ENCODE data around the gene MTERF4.
"Not testable (repeated sequence)": the region's sequence is repeated elsewhere in the genome, so short reads cannot be mapped to it uniquely, and the experiment has no call there.

Gene MTERF4

DNA sequence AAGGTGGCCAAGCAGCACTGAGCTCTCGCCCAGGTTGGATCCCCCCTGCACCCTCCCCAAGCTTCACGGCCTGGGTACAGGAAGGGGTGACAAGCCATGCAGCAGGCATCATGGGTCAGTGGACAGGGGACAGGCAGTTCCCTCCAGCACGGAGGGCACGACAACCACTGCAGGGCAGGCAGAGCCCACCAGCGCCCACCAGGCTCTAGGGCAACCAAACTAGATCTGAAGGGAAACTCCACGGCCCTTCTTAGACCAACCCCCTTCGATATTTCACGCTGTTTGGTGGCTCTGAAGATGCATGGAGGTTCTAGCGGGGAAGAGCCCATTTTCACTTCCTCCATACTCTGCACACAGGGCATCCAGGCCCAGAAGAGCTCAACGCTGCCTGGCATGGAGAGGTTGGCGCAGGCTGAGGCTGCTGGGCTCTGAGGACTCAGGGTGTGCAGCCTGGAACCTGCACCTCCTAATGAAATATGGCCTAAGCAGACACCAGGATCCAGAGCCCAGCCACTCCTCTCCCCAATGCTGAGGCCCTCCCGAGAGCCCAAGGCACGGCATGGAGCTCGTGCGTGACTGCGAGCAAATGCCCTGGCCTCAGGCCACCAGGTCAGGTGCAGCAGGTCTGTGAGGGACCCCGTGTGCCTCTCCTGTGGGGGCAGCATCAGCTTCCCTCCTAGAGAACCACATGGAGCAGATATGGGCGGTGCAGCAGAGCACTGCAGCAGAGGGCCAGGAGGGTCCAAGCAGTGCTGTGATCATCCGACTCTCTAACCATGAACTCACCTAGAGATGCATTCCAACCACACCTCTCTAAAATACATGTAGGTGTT lies 8.7 kb upstream of the MTERF4 start:
- FAIRE-seq: no peak

DNA sequence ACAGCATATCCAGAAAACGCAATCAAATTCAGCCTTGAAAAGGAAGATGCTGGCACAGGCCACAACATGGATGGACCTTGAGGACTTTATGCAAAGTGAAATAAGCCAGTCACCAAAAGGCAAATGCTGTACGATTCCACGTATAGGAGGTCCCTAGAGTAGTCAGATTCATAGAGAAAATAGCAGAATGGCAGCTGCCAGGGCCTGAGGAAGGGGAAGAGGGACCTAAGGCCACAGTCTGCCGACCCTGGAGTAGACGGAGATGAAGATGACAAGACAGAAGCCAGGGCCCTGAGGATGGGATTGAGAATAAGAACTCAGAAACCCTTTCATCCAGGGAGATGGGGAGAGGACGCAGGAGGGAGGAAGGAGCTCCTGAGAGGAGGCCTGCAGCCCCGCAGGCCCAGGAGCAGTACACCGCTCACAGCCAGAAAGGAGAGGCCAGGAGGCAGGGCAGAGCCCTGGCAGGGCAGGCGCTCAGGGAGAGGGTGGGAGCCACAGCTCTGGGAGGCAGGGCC lies 8.1 kb upstream of the MTERF4 start:
- no peak for FAIRE-seq

DNA sequence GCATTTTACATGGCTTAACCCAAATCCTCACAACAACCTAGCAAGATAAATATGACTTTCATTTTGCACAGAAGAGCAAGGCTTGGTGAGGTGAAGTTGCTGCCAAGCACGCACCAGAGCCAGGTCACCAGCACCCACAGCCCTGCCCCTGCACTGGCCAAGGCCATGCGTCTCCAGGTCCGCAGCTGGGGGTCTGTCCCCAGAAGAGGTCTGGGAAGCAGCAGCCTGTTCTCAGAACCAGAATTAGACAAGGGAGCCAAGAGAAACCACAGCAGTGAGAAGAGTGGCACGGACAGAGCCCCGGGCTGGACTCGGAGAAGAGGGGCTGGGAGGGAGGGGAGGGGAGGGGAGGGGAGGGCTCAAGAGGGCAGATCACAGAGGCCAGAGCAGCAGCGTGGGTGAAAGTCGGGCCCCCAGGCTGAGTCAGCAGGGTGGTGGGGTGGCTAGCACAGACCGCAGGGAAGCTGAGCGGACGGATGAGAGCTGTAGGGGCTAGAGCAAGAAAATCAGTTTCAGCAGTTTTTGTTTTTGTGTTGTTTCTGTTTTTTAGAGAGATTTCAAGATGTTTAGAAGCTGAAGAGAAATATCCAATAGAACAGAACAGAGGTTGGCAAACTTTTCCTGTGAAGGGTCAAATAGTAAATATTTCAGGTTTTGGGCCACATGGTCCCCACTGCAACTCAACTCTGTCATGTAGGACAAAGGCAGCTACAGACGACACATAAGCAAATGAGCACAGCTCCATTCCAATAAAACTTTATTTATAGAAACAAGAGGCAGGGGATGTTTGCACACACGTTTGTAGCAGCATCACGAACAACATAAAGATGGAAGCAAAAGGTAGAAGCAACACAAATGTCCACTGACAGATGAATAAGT lies 7.4 kb upstream of the MTERF4 start:
- no peak for FAIRE-seq

DNA sequence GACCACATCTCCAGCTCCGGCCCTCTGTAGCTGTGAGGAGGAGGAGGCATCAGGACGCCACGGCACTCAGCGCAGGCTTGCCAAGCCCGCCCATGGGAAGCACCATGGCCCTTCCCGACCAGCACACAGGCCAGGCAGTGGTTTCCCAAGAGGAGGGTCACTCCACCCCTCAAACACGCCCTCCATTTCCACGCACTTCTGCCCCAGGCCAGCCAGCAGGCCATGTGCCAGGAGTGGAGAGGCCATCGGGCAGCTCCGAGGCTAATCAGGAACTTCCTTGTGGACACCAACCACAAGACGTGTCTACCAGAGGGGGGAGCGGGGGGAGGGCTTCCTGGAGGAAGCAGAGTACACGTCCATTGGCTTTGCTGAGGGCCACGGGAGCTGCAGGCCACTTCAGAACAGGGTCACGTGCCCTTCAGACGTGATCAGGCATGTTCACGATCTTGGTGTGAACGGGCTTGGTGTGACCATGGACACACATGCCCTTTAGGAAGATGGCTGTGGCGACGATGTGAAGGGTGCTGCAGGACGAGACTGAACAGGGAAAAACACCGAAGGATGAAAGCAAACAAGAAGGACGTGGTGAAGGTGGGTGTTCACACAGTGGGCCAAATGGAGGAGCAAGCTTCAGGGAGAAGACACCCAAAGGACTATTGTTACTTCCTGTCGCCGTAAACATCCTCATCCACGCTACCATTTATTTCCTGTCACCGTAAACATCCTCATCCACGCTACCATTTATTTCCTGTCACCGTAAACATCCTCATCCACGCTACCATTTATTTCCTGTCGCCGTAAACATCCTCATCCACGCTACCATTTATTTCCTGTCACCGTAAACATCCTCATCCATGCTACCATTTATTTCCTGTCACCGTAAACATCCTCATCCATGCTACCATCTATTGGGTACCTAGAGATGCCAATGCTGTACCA lies 6.5 kb upstream of the MTERF4 start:
- FAIRE-seq: no peak

DNA sequence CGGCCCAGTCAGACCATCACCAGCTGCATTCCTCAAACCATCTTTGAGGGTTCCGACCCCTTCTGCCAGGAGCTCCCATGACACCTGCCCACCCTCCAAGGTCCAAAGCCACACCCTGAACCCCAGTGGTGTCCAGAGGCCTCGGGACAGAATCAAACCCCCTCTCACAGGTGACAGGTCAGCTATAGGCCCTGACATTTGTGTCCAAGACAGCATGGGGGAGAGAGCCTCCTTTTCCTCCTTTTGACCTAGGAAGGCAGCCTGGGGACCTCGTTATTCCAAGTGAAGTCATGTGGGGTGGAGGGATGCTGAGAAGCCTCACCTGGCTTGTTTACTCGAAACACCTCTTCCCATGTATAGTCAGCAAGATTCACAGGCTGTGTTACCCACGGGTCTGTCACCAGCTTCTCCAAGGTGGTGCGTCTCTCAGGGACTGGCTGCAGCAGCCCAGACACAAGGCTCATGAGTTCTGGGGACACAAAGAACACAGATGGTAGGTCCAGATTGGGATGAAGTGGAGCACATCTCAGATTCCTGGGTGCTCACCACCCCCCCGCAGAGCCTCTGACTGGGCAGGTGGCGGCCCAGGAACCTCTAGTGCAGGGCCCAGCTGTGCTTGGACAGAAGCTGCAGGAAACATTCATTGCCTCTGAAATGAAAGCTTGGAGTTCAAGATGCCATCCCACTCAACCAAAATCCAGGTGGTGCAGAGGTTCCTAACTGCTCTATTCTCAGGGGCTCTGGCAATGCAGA lies 5.1 kb upstream of the MTERF4 start:
- no peak for FAIRE-seq

DNA sequence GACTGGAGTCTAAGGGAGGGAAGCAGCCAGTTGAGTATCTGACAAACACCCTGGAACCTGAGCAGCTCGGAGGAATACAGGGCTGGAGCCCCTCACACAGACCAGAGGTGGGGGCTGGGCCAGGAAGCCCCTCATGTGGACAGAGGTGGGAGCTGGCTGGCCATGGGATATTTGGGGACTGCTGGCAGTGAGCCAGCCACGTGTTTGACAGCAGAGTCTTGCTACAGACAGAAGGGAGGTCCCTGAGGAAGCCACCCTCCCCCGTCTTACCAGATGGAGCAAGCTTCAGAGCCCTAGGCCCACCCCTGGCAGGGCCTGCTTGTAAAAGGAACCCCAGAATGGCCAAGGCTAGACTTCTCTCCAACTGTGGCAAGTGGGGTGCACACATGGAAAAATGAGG lies 3.6 kb upstream of the MTERF4 start:
- no peak for FAIRE-seq

DNA sequence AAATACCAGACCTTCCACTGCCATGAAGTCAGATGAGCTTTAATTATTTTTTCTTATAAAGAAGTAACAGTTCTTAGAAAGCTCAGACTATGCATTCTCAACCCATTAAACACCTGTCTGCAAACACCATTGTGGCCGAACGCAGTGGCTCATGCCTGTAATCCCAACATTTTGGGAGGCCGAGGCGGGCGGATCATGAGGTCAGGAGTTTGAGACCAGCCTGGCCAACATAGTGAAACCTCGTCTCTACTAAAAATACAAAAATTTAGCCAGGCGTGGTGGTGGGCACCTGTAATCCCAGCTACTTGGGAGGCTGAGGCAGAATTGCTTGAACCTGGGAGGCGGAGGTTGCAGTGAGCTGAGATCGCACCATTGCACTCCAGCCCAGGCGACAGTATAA lies 2.5 kb upstream of the MTERF4 start:
- FAIRE-seq: not testable (repeated sequence)

DNA sequence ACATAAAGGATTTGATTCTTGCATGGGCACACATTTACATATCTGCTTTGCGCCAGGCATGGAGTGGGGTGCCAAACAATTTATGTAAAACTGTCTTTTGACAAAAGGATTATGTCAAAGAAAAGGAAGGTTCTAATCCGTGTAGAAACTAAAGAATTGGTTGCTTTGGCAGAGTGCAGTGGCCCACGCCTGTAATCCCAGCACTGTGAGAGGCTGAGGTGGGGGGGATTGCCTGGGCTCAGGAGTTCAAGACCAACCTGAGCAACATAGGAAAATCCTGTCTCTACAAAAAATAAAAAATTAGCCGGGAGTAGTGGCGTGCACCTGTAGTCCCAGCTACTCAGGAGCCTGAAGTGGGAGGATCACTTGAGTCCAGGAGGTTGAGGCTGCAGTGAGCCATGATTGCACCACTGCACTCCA lies 1.1 kb upstream of the MTERF4 start:
- no peak for FAIRE-seq

DNA sequence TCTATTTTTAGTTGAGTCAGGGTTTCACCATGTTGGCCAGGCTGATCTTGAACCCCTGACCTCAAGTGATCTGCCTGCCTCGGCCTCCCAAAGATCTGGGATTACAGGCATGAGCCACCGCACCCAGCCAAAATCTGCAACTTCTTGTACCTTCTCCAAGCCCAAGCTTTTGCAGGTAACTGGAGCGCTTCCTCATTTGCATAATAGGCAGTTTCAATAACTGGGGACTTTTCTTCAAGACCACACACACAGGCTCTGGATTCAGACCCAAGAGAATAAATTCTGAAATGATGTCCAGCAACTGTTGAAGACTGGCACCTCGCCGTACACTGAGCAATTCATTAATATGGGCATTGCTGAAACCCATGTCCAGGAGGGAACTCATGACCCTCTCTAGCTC lies 2.8 kb downstream of the MTERF4 start:
- FAIRE-seq: no peak

DNA sequence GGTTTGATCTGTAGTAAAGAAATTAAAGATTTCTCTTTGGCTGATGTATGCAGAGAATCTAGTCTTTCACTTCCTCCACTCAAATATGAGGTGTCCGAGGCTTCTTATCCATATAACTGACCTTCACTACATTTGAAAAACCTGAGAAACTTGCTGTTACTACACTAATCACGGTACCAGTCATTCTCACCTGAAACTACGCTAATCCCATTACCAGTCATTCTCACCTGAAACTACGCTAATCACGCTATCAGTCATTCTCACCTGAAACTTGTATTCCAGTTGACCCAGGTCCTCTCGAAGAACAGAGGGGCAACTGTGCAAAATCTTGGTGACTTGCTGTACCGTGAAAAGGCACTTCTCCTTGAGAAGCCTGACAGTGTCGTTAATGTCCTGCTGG lies 5.1 kb downstream of the MTERF4 start:
- FAIRE-seq: no peak

DNA sequence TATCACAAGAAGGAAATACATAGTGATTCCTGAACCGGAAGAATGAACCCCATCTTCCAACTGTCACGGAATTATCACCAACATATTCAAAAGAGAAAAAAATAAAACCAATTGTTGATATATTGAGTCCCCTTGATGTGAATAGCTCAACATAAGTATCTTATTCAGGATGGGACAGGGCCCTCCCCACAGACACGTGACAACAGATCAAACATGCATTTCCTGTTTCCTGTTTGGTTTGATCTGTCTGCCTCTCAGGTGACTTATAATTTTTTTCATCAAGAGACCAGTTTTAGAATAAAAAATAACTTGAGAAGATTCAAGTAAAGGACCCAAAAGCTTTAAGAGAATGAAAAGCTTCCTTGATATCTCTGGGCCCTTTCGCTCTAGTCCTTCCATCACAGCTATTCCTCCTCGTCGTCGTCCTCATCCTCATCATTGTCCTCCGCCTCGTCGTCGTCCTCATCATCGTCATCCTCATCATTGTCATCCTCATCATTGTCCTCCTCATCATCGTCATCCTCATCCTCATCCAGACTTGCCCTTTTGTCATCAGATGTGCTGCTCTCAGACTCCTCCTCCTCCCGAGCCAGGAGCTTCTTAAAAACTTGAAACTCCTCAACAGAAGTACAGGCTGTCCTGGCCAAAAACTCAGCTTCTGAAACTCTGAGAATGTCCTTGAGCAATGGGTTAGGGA lies 6.3 kb downstream of the MTERF4 start:
- FAIRE-seq: no peak

DNA sequence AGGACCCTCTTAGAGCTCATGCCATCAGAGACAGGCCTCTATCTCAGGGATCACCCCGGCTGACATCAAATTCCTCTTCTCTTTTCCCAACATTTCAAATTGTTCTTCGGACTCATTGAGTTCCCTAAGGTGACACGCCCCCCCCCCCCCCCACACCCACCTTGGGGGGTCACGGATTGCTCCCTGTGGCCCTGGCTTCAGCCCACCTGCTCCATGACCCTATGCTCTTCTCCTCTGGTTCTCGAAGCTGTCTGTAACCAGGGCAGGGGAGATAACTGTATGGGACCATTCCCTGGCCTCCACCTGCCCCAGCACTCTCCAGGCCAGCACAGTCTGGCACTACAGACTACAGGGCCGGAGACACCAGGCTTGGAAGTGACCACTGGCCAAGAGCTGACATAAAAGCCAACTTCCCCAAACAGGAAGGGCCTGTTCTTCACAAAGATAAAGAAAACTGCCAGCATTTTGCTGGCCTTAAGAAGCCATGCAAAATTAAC lies 7.1 kb downstream of the MTERF4 start:
- no peak for FAIRE-seq

DNA sequence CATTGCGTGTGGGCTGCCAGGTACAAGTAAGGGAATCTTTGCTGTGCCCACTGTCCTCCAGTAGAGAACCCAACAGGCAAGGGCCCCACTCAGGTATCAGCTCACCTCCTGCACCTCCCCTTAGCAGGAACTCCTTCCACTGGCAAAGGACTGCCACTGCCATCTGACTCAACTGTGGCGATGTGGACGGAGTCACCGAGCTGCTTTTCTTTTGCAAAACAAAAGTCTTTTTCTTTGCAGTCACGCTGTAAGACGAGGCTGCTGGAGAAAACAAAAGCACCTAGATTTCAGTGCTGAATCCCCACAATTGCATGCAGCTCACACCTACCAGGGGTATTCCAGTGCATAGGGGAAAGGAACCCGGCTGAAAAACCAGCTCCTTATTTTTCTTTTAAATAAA lies 7.9 kb downstream of the MTERF4 start:
- no peak for FAIRE-seq

DNA sequence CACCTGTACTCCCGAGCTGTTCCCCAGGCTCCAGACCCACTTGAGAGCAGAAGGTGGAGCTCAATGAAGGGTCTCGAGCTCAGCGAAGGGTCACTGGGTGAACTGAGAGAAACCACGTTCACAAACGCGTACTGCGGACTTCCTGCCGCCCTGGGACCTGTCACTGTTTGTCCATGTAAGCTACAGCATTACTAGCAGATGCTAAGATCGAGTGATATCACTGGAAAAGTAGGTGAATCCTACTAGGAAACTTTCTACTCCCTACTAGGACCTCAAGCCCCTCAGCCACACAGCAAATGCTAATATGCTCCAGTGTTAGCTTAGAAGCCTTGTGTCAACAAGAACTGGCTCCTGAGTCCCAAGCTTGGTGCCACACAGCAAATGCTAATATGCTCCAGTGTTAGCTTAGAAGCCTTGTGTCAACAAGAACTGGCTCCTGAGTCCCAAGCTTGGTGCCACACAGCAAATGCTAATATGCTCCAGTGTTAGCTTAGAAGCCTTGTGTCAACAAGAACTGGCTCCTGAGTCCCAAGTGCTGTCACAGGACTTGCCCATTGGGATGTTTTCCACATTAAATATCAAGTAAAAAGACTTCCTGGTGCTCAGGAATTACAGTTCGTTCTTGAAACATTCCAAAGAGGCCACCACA lies 8.8 kb downstream of the MTERF4 start:
- not testable (repeated sequence) for FAIRE-seq

DNA sequence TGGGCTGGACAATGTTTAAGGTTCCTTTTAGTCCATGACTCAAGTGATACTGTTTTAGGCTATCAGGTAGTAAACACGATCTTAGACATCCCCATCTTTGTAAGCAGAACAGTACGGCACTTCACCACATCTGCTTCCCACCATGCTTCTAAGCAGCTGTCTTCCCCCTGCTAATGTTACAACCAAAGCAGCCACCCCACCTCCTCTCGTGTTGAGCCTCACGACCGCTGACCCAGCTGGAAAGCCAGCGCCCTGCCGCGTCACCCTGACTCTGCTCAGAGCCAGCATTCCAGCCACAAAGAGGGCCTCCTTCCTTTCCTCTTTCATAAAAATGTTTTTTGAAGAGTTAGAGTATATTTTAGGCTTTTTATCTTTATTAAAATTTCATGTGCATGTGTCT lies 9.4 kb downstream of the MTERF4 start:
- no peak for FAIRE-seq

DNA sequence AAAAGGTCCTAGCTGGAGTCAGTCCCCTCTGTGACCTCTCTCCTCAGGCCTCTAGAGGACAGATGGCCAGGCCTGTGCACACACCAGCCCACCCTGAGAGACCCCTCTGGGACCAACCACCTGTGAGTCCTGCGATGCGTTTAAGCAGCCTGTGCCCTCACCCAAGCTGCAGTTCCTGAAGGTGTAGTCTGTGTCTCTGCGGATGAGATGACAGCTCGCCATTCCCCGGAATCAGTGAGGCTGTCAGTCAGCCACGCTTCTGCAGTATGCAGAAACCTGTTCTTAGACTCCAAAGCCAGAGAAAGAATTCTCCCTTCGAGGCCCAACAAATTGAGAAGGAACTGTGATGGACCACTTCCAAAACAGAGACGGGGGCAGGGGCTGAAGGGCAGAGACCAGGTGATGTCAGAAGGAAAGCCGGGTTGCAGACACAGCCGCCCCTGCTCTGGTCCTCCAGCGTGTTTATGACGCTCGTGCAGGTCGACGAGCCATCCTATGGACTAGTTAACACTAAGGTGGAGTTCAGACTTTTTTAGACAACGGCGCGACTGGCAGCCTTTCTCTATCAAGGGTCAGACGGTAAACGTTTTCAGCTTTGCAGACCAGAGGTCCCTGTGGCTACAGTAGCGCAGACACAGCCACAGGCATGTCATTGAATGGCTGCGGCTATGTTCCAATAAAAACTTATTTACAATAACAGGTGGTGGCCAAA lies 10.2 kb downstream of the MTERF4 start:
- no peak for FAIRE-seq

DNA sequence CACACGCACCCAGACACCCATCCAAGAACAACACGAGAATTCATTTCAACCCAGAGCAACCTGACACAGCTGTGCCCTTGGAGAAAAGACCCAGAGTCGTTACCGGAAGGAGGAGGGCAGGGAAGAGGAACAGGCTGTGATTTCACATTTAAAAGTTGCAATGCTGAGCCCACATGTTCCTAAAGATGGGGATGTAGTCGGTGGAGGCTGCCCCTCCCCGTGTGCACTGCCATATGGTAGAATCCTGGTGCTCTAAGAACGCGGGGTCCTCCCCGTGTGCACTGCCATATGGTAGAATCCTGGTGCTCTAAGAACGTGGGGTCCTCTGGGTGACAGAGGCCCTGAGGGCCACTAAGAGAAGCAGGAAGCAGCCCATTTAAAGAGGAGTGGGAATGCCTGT lies 10.9 kb downstream of the MTERF4 start:
- FAIRE-seq: no peak

DNA sequence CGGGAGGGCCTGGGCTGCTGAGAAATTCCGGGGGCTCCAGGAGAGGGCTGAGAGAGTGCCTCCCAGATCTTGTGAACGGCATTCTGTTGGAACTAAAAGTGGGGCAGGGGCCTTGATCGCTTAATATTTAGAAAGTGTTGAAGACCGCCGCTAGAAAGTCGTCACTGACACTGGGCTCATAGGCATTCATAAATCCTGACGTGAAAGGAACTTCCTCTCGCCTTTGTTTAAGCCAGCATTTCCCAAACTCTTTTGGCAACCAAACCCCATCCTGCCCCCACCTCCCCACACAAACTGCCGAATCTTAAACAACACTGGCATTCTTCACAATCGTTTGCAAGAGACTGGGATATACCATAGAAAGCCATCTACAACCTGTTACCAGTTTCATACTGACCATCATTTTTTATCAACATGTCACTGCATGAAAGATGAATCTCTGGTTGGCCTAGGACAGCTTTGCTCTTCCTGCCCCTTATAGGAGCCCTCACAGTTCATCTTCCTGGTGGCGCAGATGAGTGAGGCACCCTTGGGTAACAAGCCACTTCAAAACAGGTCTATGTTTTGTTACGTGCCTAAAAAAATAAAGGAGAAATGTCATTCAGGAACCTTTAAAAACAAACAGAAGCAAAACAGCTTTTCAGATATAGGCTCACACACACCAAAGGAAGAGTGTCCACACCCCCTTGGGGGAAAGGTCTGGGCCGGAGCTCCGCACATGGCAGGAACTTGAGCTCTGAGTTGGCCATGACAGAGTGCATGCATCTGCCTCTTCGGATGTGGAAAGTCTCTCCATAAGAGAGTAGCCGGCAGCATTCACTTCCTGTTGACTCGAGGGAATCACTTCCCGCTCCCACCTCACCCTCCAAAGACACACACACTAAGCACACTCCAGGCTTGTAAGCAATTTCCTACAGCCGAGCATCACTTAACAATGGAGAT lies 13.0 kb downstream of the MTERF4 start:
- FAIRE-seq: no peak

DNA sequence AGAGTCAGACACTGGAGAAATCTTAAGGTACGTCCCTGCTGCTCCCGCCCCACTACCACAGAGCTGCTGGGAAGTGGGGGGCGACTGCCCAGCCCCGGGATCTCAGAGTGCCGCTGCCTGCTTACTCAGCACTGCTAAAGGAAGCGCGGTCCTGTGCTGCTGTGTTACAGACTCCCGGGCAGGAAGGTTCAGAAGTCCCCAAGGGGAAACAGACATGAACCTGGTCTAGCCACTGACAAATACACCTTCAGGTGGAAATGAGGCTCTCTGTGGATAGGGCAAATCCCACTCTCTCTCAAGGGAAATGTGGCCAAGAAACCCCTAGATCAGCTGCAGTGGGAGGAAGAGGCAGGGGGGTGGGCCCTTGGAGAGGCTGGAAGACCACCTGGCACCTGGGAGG lies 13.7 kb downstream of the MTERF4 start:
- FAIRE-seq: no peak

All from TTC549 (cell line).